Progenitor cell of endocrine pancreas (in vitro differentiated cells): ENCODE results near the gene CCSAP. TPM values are rescaled to one million over a fixed set of nuclear protein-coding genes. Genes with fewer than 3 reads are reported as not detected.

Experiments used
- DNase-seq: peaks from one replicate; pipeline ENCODE4 v3.0.0; 2021; ENCODE audit warnings: low spot score; ENCODE audit not compliant: unreplicated experiment
- H3K27ac Mint-ChIP-seq: 2 replicates; pipeline ENCODE4 v1.8.0; 2021; ENCODE audit warnings: mild to moderate bottlenecking, moderate library complexity, mixed read lengths
- H3K27me3 Mint-ChIP-seq: 2 replicates; pipeline ENCODE4 v1.8.0; 2021; ENCODE audit warnings: mixed read lengths
- H3K36me3 Mint-ChIP-seq: 2 replicates; pipeline ENCODE4 v1.8.0; 2022; ENCODE audit warnings: mixed read lengths; ENCODE audit not compliant: insufficient read depth
- H3K4me1 Mint-ChIP-seq: 2 replicates; pipeline ENCODE4 v1.8.0; 2021; ENCODE audit warnings: low read depth, mixed read lengths
- H3K4me3 Mint-ChIP-seq: 2 replicates; pipeline ENCODE4 v1.8.0; 2021; ENCODE audit warnings: low read depth, mild to moderate bottlenecking, moderate library complexity, mixed read lengths
- H3K9me3 Mint-ChIP-seq: 2 replicates; pipeline ENCODE4 v1.8.0; 2021; ENCODE audit warnings: low read depth, mixed read lengths
- total RNA-seq: library from RNA; stranded (reverse); gene quantifications from 2 replicates; pipeline ENCODE4 v1.2.1, GENCODE V29; 2021
- TF ChIP-seq, protein P1 (sequence below): fragments of 200-600 bp; sonication (generic); IDR thresholded peaks from one replicate; pipeline ENCODE4 v1.5.0; 2021; ENCODE audit warnings: antibody characterized with exemption, mild to moderate bottlenecking; ENCODE audit not compliant: unreplicated experiment

Gene CCSAP
- total RNA-seq, 1 donor from 2014 or later: 10.9 TPM

DNA sequence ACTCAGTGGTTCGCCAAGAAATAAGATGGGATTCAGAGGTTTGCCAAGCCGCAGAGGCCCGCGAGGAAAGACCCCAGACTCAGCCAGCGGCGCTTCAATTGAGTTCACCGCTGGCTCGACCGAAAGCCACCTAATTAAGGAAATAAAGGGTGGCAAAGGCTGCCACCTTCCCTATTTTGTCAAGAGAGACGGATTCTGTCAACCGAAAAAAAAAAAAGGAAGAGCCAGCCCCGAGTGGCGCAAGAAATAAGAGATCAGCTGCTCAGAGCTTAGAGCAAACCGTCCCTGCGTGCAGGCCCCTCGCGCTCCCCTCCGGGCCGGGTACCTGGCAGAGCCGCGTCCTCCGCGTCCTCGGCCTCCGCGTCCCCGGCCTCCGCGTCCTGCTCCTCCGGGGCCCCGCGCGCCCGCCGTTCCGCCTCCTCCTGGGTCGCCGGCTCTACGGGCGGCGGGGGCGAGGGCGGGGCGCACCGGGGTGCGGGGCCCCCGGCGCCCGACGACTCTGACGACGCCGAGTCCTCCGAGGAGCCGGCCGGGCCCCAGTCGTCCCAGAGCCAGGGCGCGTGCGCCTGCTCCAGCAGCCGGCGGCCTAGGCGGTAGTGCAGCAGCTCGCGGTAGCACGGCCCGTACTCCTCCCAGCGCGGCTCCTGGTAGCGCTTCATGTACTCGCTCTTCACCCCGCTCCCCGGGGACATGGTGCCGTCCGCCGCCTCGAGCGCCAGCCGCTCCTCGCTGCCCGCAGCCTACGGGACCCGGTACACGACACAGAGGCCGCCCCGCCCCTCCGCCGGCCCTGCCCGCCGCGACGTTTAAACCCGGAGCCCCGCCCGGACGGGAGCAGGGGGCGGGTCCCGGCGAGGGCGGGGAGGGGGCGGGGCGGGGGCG lies 832 bp downstream of the CCSAP start:
- H3K27ac Mint-ChIP-seq: peak overlapping the region; percentile 98
- peaks cover 25% of the 10 kb centered on the region for H3K27me3 Mint-ChIP-seq
- DNase-seq: peak; percentile 71
- H3K4me3 Mint-ChIP-seq: peak overlapping the region; percentile 97
- H3K9me3 Mint-ChIP-seq: no peaks in the 10 kb centered on the region
- H3K4me1 Mint-ChIP-seq: peaks cover 25% of the 10 kb centered on the region
- H3K36me3 Mint-ChIP-seq: no peaks in the 10 kb centered on the region
- TF ChIP-seq, protein P1, sequence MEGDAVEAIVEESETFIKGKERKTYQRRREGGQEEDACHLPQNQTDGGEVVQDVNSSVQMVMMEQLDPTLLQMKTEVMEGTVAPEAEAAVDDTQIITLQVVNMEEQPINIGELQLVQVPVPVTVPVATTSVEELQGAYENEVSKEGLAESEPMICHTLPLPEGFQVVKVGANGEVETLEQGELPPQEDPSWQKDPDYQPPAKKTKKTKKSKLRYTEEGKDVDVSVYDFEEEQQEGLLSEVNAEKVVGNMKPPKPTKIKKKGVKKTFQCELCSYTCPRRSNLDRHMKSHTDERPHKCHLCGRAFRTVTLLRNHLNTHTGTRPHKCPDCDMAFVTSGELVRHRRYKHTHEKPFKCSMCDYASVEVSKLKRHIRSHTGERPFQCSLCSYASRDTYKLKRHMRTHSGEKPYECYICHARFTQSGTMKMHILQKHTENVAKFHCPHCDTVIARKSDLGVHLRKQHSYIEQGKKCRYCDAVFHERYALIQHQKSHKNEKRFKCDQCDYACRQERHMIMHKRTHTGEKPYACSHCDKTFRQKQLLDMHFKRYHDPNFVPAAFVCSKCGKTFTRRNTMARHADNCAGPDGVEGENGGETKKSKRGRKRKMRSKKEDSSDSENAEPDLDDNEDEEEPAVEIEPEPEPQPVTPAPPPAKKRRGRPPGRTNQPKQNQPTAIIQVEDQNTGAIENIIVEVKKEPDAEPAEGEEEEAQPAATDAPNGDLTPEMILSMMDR: no peak

DNA sequence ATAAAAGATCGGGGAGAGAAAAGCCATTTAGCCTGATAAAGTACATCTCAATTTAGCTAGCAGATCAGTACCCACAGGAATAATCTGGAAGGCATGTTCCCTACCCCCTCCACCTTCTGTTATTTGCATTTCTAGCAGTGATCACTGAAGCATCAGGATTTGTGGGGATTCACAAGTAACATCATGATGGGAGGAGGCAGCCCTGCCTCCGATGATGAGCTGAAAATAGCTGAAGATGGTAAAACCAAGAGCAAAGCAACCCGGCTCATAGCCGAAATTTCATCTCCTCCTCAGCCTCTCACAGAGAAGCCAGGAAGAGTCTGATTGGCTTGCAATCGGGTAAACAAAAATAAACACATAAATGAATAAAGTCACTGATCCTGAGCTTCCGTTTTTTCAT lies 2.4 kb downstream of the CCSAP start:
- Mint-ChIP-seq H3K4me3 (peak overlapping the region; percentile 97), H3K27ac (no peak overlapping the region), H3K4me1 (peaks cover 27% of the 10 kb centered on the region), H3K9me3 (no peaks in the 10 kb centered on the region), H3K36me3 (peaks cover under 1% of the 10 kb centered on the region), H3K27me3 (peaks cover 17% of the 10 kb centered on the region)
- TF ChIP-seq, protein P1: no peak
- no peak for DNase-seq

DNA sequence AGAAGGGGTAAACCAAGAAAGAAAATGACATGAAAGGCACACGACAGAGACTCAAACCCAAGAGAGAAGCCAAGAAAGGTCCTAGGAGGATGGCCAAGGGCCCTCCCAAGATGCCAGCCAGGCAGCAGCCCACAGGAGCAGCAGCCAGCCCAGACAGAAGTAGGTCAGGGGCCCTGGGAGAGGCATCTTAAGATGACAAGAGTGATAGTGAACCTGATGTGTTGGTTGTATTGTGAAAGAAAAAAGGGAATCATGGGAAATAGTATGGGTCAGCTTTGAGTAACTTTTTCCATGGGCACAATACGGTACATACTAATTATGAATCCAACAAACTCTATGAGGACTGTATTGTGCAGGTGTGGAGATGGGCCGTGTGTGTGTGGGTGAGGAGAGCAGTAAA lies 3.3 kb downstream of the CCSAP start:
- H3K36me3 Mint-ChIP-seq: peaks cover 6% of the 10 kb centered on the region
- H3K4me1 Mint-ChIP-seq: peaks cover 27% of the 10 kb centered on the region
- TF ChIP-seq, protein P1: no peak
- H3K27ac Mint-ChIP-seq: no peak overlapping the region
- DNase-seq: no peak
- H3K4me3 Mint-ChIP-seq: peak overlapping the region; percentile 3
- H3K27me3 Mint-ChIP-seq: peaks cover 7% of the 10 kb centered on the region
- H3K9me3 Mint-ChIP-seq: no peaks in the 10 kb centered on the region

DNA sequence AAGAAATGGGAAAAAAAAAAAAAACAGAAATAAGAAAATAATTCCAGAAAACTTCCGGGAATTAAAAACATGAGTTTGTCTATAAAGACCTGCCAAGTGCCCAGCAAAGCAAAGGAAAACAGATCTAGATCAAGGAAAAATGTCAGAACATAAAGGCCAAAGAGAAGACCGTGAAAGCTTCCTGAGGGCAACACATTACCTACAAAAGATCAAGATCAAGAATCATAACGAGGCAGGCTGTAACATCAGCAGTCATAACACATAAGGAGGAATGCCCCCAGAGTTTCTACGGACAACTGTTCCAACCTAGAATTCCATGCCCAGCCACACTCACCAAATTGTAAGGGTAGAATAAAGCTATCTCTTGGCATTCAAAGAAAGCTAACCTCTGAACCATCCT lies 3.8 kb downstream of the CCSAP start:
- Mint-ChIP-seq H3K27ac (no peak overlapping the region), H3K4me3 (peak overlapping the region; percentile 3), H3K36me3 (peaks cover 9% of the 10 kb centered on the region), H3K4me1 (peaks cover 27% of the 10 kb centered on the region), H3K9me3 (peaks cover 3% of the 10 kb centered on the region), H3K27me3 (peaks cover 4% of the 10 kb centered on the region)
- DNase-seq: no peak
- TF ChIP-seq, protein P1: no peak

DNA sequence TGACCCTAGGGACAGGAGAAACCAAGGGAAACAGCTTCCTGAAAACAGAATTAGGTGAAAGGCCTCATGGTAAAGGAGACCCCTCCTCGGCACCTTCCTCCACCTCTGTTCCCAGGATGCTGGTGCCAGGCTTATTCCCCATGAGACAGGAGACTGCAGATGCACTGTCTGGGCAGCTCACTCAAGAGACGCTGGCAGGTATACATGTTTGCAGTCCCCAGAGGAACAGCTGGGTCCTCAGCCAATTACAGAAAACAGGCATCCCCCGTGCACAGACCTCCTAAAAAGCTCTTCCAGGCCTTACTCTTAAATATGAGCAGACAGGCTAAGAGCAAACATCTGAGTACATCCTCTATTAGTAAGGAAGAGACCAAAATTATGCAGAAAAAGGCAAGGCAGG lies 6.5 kb downstream of the CCSAP start:
- DNase-seq: no peak
- Mint-ChIP-seq H3K9me3 (peaks cover 3% of the 10 kb centered on the region), H3K4me3 (no peak overlapping the region), H3K4me1 (peaks cover 21% of the 10 kb centered on the region), H3K27me3 (no peaks in the 10 kb centered on the region), H3K36me3 (peaks cover 10% of the 10 kb centered on the region), H3K27ac (no peak overlapping the region)
- TF ChIP-seq, protein P1: no peak
